ENCODE measurements around the gene IGSF22.
"Not testable (repeated sequence)": the region's sequence is repeated elsewhere in the genome, so short reads cannot be mapped to it uniquely, and the experiment has no call there.

IGSF22 gene

DNA sequence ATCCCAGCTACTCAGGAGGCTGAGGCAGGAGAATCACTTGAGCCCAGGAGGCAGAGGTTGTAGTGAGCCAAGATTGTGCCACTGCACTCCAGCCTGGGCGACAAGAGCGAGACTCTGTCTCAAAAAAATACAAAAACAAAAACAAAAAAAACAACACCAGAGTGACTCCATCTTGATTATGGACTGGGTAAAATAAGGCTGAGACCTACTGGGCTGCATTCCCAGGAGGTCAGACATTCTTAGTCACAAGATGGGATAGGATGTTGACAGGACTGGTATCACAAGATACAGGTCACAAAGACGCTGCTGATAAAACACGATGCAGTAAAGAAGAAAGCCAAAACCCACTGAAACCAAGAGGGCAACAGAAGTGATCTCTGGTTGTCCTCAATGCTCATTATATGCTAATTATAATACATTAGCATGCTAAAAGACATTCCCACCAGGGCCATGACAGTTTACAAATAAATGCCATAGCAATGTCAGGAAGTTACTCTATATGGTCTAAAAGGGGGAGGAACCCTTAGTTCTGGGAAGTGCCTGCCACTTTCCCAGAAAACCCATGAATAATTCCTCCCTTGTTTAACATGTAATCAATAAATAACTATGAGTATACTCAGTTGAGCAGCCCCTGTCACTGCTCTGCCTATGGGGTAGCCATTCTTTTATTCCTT, 34.4 kb downstream of the IGSF22 start:
- DNase-seq (ENCODE audit: low read depth), result not testable (repeated sequence)

DNA sequence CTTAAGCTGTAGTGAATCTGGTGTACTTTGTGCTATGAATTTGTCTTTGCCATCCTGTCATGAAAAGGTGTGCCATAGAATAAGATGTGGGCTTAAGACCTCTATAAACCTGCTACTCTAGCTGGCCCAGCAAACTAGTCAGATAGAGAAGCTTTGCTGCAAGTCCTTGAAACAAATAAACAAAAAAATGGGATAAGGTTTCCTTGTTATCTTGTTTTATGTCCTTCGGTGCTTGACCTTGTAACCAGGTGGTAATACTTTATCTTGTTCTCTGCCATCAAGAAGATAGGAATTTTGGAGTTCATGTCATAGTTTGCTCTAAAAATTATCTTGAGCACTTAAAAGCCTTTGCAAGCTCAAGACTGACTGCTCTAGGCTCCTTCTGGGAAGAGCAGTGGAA, 41.7 kb downstream of the IGSF22 start:
- DNase-seq (ENCODE audit: low read depth), result no peak

DNA sequence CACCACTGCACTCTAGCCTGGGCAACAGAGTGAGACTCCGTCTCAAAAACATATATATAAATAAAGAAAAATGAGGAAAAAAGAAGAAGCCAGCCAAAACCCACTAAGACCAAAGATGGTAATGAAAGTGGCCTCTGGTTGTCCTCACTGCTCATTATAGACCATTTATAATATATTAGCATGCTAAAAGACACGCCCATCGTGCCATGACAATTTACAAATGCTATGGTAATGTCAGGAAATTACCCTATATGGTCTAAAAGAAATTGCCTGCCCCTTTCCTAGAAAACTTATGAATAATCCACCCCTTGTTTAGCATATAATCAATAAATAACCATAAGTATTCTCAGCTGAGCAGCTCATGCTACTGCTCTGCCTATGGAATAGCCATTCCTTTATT, 43.5 kb downstream of the IGSF22 start:
- DNase-seq (ENCODE audit: low read depth), result no peak

DNA sequence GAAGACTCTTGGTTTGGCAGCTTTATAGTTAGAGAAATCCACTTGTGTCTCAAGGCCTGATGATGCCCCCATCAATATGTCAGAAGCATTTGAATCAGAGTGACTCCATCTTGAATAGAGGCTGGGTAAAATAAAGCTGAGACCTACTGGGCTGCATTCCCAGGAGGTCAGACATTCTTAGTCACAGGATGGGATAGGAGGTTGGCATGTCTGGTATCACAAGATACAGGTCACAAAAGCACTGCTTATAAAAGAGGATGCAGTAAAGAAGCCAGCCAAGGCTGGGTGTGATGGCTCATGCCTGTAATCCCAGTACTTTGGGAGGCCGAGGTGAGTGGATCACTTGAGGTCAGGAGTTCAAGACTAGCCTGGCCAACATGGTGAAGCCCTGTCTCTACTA, 44.0 kb downstream of the IGSF22 start:
- DNase-seq (ENCODE audit: low read depth), result not testable (repeated sequence)

DNA sequence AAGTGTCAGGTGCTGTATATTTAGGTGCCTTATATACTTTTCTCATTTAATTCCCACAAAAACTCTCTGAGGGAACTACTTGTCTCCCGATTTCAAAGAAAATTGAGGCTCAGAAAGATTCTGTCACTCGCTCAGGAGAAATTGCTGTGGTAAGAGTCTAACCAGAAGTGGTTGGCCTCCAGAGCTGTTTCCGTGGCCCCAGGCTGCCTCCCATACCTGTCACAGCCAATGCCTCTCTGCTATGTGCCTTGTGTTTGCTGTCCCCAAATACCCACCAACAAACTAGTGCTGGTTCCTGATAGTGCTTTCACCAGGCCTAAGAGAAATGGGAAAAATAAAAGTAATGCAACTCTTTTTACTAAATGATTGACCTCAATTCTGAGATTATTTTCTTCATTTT, 48.4 kb downstream of the IGSF22 start:
- no peak for DNase-seq (ENCODE audit: low read depth)

DNA sequence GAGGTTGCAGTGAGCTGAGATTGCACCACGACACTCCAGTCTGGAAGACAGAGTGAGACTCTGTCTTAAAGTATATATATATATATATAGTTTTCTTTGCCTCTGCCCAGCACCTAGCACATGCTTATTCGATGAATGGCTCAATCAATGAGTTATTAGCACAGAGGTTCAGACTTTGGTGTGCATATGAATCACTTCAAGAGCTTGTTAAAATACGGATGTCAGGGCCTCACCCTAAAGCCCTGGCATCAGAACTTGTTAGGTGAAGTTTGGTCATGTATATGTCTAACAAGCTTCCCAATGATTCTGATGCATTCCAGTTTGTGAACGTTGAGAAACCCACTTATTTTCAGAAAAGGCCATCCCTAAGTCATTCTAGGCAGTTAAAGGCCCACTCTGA, 49.2 kb downstream of the IGSF22 start:
- no peak for DNase-seq (ENCODE audit: low read depth)

DNA sequence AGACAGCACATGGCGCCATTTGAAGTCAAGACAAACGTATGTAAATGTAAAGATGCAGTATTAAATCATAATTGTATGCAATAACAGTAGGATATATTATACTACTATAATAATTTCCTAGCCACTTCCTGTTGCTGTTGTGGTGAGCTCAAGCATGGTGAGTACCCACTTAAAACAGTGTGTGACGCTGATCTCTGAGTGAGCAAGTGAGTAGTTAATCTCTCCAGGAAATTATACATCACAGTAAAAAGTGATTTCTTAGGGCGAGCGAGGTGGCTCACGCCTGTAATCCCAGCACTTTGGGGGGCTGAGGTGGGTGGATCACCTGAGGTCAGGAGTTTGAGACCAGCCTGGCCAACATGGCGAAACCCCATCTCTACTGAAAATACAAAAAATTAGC, 53.8 kb downstream of the IGSF22 start:
- peak; percentile 51 for DNase-seq (ENCODE audit: low read depth)

DNA sequence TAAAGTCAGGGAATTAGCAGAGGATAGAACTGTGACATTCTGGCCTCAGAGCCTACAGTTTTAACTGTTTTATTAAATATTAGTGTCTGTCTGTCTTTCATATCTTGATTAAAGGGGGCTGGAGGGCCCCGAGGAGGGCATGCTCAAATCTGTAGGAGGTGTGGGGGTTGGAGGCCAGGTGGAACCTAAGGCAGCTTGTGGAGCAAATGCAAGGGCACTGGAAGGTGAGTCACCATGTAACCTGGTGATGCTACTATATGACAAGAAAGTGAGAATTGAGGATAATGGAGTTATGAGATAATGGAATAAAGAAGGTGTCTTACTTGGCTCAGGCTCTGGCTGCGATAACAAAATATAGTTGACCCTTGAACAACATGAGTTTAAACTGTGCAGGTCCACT, 54.7 kb downstream of the IGSF22 start:
- no peak for DNase-seq (ENCODE audit: low read depth)

DNA sequence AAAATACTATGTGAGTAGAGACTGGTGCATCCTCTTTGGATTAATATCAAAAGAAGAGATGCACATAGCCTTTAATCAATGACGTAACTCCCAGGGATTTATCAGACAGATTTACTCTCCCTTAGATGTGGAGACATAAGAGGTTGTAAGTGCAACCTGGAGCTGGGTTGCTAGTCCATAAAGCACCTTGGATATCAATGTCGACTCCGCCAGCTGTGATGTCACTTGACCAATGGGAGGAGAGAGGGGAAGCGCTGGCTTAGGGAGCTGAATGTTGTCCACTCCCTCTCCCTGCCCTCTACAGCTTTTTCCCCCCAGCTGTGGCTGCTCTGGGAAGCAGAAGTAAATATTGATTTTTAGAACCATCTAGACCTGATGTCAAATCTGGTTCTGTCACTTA, 56.3 kb downstream of the IGSF22 start:
- DNase-seq (ENCODE audit: low read depth), result no peak

DNA sequence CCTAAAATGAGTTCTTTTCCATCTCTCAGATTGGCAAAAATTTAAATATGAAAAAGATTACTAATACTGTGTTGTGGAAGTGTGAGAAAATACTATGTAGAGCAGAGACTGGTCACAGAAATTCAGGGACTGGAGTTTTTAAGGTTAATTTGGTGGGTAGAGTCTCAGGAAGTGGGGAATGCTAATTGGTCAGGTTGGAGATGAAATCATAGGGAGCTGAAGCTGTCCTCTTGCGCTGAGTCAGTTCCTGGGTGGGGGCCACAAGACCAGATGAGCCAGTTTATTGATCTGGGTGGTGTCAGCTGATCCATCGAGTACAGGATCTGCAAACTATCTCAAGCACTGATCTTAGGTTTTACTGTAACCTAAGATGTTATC, 56.8 kb downstream of the IGSF22 start:
- DNase-seq (ENCODE audit: low read depth), result no peak

DNA sequence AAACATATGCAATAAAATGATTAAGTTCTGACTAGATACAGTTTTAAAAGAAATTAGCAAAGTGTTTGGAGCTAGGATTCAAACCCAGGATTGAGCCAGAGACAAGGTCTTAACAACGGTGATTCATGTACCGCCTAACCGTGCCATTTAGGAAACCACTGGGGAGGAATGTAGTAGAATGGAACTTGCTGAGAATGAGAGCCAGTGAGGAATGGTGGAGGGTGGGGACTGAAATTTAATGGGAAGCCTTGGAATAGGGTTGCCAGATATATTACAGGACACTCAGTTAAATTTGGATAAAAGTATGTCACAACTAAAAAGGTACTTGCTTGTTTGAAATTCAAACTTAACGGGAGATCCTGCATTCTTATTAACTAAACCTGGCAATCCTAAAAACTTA, 57.9 kb downstream of the IGSF22 start:
- no peak for DNase-seq (ENCODE audit: low read depth)

DNA sequence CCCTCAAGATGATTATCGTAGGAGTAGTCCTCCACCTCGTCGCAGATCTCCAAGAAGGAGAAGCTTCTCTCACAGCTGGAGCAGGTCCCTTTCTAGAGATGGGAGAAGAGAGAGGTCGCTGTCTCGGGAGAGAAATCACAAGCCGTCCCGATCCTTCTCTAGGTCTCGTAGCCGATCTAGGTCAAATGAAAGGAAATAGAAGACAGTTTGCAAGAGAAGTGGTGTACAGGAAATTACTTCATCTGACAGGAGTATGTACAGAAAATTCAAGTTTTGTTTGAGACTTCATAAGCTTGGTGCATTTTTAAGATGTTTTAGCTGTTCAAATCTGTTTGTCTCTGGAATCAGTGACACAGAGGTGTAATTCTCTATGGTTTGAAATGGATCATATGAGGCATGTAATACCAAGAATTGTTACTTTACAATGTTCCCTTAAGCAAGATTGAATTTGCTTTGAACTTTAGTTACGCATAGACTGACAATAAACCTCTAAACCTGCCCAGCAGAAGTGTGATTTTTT, 60.6 kb downstream of the IGSF22 start:
- not testable (repeated sequence) for DNase-seq (ENCODE audit: low read depth)

DNA sequence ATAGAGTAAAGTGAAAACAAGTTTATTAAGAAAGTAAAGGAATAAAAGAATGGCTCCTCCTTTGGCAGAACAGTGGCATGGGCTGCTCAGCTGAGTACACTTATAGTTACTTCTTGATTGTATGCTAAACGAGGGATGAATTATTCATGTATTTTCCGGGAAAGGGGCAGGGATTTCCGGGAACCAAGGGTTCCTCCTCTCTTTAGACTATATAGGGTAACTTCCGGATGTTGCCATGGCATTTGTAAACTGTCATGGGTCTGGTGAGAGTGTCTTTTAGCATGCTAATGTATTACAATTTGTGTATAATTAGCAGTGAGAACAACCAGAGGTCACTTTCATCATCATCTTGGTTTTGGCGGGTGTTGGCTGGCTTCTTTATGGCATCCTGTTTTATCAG, 68.3 kb downstream of the IGSF22 start:
- DNase-seq (ENCODE audit: low read depth), result no peak
